HepG2 (cell line): ENCODE measurements around the gene UPK1B. TPM values are rescaled to one million over a fixed set of nuclear protein-coding genes. Genes with fewer than 3 reads are reported as not detected.

Experiments used
- ATF7 ChIP-seq, 2 experiments: fragments of 450-650 bp in 1 of 2; sonication (generic) in 1 of 2; formaldehyde crosslinking in 1 of 2; IDR thresholded peaks; 2 replicates each; pipeline versions ENCODE4 v1.4.0 to v1.6.1; 2016 to 2020; ENCODE audit warnings: antibody characterized with exemption in 1 of 2, mild to moderate bottlenecking in 1 of 2, missing genetic modification reagents in 1 of 2
- DMAP1 ChIP-seq: IDR thresholded peaks from 2 replicates; pipeline ENCODE4 v1.6.1; 2016
- FOXP1 ChIP-seq, 2 experiments: fragments of 450-650 bp in 1 of 2; IDR thresholded peaks; 2 replicates each; pipeline ENCODE4 v1.6.1; 2017 to 2018; ENCODE audit warnings: antibody characterized with exemption in 1 of 2
- GABPA ChIP-seq, 2 experiments: IDR thresholded peaks; 2 replicates each; pipeline ENCODE4 v1.6.1; 2011 to 2016; ENCODE audit warnings: low read depth in 2 of 2, low read length in 1 of 2, missing biosample characterization in 1 of 2, missing genetic modification characterization in 1 of 2
- ISX ChIP-seq: sonication (generic); formaldehyde crosslinking; conservative IDR thresholded peaks from 2 replicates; pipeline ENCODE4 v1.5.0; 2020; ENCODE audit warnings: missing genetic modification reagents
- ZNF142 ChIP-seq: sonication (generic); formaldehyde crosslinking; IDR thresholded peaks from 2 replicates; pipeline ENCODE4 v1.4.0; 2020; ENCODE audit warnings: missing genetic modification reagents
- ZNF232 ChIP-seq: sonication (generic); formaldehyde crosslinking; IDR thresholded peaks from 2 replicates; pipeline ENCODE4 v1.4.0; 2020; ENCODE audit warnings: missing genetic modification reagents, borderline replicate concordance
- polyA plus RNA-seq, 8 experiments: library from polyadenylated mRNA; depleted of rRNA in 3 of 8; stranded (reverse) in 7 of 8; unstranded in 1 of 8; fragments of >200 nt; fragmentation: Illumina TruSeq in 4 of 8; extraction: Trizol in 4 of 8; gene quantifications; 2 replicates each; pipeline versions ENCODE4 v1.2.1 to v1.2.3, GENCODE V29; 2011 to 2016; ENCODE audit warnings: low read depth in 4 of 8, missing spikeins in 1 of 8, mixed read lengths in 1 of 8; ENCODE audit not compliant: insufficient read depth in 1 of 8
- total RNA-seq, 5 experiments: library from RNA; depleted of rRNA; stranded (reverse); fragments of >200 nt; fragmentation: Illumina TruSeq; extraction: Trizol; gene quantifications; 2 replicates each; pipeline ENCODE4 v1.2.3, GENCODE V29; 2016; ENCODE audit warnings: low read depth in 1 of 5
- TF ChIP-seq, protein P1 (sequence below): sonication (generic); formaldehyde crosslinking; IDR thresholded peaks from 2 replicates; pipeline ENCODE4 v1.8.1; 2023; ENCODE audit warnings: mild to moderate bottlenecking, missing genetic modification reagents, borderline replicate concordance
- TF ChIP-seq, protein P2 (sequence below): sonication (generic); formaldehyde crosslinking; IDR thresholded peaks from 2 replicates; pipeline ENCODE4 v1.8.0; 2022; ENCODE audit warnings: mild to moderate bottlenecking, missing genetic modification reagents, borderline replicate concordance

The UPK1B gene
- total and polyA plus RNA-seq, 2 of the 13 experiments (the other 11 are each of a cell fraction or from before 2014, with no cell fraction given) = not detected

DNA sequence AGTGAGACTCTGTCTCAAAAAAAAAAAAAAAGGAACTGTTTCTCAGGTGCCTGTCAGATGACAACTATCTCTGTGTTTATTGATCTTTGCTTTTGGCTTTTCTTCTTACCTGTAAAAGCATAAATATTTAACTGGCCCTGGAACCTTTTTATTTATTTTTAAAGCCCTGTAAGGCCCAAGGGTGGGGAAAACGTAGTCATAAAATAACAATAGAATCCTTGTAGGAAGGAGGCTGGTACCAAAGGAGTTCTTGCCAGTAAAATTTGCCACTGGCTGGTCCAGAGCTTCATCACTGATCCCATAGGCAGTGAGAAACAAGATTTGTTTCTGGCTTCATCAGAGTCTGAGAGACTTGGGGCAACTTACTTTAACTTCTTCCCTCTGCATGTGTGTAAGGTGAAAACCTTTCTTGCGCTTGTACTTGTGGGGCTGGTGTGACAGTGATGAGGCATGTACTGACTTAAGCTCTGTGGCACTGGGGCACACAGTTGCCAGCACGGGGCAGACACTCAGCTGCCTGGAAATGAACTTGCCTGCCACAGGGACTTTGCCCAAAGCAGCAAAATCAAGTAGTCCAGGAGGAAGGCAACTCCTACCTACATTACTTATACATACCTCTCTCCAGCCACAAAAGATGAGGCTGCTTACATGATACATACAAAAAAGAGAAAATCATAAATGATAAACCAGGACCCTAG, 47.7 kb downstream of the UPK1B start (continued):
- no peak for TF ChIP-seq ZNF142 (CRISPR knock-in tag)
- no peak for TF ChIP-seq FOXP1 (IDR thresholded peaks at IDR 0.05)
- TF ChIP-seq FOXP1 (CRISPR knock-in tag; IDR thresholded peaks at IDR 0.05) = no peak
- TF ChIP-seq DMAP1 (CRISPR knock-in tag) = no peak
- TF ChIP-seq GABPA (IDR thresholded peaks at IDR 0.05; ENCODE audit: low read depth, low read length) = no peak
- no peak for TF ChIP-seq GABPA (CRISPR knock-in tag; IDR thresholded peaks at IDR 0.05; ENCODE audit: low read depth)
- no peak for TF ChIP-seq ISX
- TF ChIP-seq ZNF232 = no peak
- TF ChIP-seq, protein P1, sequence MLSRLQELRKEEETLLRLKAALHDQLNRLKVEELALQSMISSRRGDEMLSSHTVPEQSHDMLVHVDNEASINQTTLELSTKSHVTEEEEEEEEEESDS (CRISPR knock-in tag) = no peak
- TF ChIP-seq ATF7 (IDR thresholded peaks at IDR 0.05) = no peak
- TF ChIP-seq ATF7 (CRISPR knock-in tag; IDR thresholded peaks at IDR 0.05) = no peak
- TF ChIP-seq, protein P2, sequence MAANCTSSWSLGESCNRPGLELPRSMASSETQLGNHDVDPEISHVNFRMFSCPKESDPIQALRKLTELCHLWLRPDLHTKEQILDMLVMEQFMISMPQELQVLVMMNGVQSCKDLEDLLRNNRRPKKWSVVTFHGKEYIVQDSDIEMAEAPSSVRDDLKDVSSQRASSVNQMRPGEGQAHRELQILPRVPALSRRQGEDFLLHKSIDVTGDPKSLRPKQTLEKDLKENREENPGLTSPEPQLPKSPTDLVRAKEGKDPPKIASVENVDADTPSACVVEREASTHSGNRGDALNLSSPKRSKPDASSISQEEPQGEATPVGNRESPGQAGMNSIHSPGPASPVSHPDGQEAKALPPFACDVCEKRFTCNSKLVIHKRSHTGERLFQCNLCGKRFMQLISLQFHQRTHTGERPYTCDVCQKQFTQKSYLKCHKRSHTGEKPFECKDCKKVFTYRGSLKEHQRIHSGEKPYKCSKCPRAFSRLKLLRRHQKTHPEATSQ (CRISPR knock-in tag) = no peak
- TF ChIP-seq, all 625 proteins: peak for 0
